VCaP (cell line): ENCODE results near the gene UQCC2.
A peak's percentile ranks its signal among the peaks of the same experiment; 100 is the strongest.

Experiments
- H3K27ac ChIP-seq: fragments of 450-650 bp; 2 replicates; pipeline ENCODE4 v1.5.1; 2017
- CTCF ChIP-seq: fragments of 450-650 bp; conservative IDR thresholded peaks from 2 replicates; pipeline ENCODE4 v1.5.1; 2017; ENCODE audit warnings: mild to moderate bottlenecking, moderate library complexity

Gene UQCC2

GRCh38 chr6:33724102-33725023 is 12.9 kb upstream of the UQCC2 start:
- TF ChIP-seq CTCF = no peak
- peak overlapping the region; percentile 98; the same call in 1 of the 2 replicates for H3K27ac ChIP-seq

GRCh38 chr6:33723371-33724085 is 12.0 kb upstream of the UQCC2 start:
- TF ChIP-seq CTCF = no peak
- H3K27ac ChIP-seq = peak overlapping the region; percentile 98

GRCh38 chr6:33722103-33722623 is 10.7 kb upstream of the UQCC2 start:
- TF ChIP-seq CTCF = no peak
- peak overlapping the region; percentile 98 for H3K27ac ChIP-seq

- peak overlapping the region; percentile 98 for H3K27ac ChIP-seq
- TF ChIP-seq CTCF = no peak
Measured at GRCh38 chr6:33721508-33721907, 10.0 kb upstream of the UQCC2 start.

GRCh38 chr6:33720998-33721397 is 9.5 kb upstream of the UQCC2 start:
- peak overlapping the region; percentile 98 for H3K27ac ChIP-seq
- no peak for TF ChIP-seq CTCF

- peak overlapping the region; percentile 98 for H3K27ac ChIP-seq
- TF ChIP-seq CTCF = no peak
Measured at GRCh38 chr6:33719326-33719987, 8.0 kb upstream of the UQCC2 start.

- TF ChIP-seq CTCF = no peak
Measured at GRCh38 chr6:33718713-33719112, 7.2 kb upstream of the UQCC2 start.

More at GRCh38 chr6:33718713-33719112, 7.2 kb upstream of the UQCC2 start:
- H3K27ac ChIP-seq = peak overlapping the region; percentile 98
